NCI-H524 (cell line): ENCODE measurements around the gene TMEM50B.
A peak's percentile ranks its signal among the peaks of the same experiment; 100 is the strongest.
"Not testable (repeated sequence)": the region's sequence is repeated elsewhere in the genome, so short reads cannot be mapped to it uniquely, and the experiment has no call there.

Experiments used
- DNase-seq, 2 experiments: peaks; one replicate each; lab custom pipeline; 2025; lab: John Stamatoyannopoulos, UW

The TMEM50B gene

DNA sequence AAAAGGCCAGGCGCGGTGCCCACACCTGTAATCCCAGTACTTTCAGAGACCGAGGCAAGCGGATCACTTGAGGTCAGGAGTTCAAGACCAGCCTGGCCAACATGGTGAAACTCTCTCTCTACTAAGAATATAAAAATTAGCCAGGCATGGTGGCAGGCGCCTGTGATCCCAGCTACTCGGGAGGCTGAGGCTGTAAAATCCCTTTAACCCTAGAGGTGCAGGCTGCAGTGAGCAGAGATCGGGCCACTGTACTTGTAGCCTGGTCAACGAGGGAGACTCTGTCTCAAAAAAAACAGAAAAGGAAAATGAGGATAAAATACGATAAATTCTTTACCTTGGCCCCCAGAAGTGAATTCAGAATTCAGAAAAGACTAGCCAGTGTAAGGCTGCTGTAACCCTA lies 1.6 kb downstream of the TMEM50B start:
- no peak for DNase-seq

DNA sequence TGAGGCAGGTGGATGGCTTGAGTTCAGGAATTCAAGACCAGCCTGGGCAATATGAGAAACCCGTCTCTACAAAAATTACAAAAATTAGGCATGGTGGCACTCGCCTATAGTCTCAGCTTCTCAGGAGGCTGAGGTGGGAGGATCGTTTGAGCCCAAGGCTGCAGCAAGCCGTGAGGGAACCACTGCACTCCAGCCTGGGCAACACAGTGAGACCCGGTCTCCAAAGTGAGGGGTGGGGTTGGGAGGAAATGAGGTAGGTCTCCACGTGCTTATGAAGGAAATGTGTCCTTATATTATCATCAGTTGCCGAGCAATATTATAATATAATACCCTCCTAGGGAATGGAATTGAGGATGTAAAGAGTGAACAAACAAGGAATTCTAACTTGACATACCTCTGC lies 2.7 kb downstream of the TMEM50B start:
- DNase-seq: no peak

DNA sequence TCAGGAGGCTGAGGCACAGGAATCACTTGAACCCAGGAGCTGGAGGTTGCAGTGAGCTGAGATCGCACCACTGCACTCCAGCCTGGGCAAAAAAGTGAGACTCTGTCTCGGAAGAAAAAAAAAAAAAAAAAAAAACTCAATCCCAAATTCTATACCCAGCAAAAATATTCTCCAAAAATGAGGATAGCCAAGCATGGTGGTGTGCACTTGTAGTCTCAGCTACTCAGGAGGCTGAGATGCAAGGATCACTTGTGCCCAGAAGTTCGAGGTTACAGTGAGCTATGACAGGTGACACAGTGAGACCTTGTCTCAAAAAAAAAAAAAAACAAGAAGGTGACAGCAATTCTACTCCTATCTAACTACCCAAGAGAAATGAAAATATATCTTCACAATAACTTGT lies 6.4 kb downstream of the TMEM50B start:
- no peak for DNase-seq

DNA sequence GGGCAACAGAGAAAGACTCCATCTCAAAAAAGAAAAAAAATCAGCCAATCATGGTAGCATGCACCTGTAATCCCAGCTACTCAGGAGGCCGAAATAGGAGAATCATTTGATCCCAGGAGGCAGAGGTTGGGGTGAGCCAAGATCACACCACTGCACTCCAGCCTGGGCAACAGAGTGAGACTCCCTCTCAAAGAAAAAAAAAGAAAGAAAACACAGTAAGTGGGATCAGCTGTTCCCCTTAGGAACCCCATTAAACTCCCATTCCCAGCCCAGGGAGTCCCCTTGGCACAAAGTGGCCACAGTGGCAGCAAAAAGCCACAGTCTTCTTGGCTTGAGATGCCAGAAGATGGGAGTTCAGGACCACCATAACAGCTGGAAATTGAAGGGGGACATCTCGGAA lies 9.1 kb downstream of the TMEM50B start:
- DNase-seq: no peak

DNA sequence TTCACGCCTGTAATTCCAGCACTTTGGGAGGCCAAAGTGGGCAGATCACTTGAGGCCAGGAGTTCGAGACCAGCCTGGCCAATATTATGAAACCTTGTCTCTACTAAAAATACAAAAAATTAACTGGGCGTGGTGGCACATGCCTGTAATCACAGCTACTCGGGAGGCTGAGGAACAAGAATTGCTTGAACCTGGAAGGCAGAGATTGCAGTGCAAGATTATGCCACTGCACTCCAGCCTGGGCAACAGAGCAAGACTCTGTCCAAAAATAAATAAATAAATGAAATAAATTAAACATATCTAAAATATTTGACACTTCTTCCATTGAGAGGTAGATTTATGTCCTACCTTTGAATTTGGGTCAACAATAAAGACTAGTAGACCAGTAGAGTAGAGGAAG lies 10.6 kb downstream of the TMEM50B start:
- not testable (repeated sequence) for DNase-seq

DNA sequence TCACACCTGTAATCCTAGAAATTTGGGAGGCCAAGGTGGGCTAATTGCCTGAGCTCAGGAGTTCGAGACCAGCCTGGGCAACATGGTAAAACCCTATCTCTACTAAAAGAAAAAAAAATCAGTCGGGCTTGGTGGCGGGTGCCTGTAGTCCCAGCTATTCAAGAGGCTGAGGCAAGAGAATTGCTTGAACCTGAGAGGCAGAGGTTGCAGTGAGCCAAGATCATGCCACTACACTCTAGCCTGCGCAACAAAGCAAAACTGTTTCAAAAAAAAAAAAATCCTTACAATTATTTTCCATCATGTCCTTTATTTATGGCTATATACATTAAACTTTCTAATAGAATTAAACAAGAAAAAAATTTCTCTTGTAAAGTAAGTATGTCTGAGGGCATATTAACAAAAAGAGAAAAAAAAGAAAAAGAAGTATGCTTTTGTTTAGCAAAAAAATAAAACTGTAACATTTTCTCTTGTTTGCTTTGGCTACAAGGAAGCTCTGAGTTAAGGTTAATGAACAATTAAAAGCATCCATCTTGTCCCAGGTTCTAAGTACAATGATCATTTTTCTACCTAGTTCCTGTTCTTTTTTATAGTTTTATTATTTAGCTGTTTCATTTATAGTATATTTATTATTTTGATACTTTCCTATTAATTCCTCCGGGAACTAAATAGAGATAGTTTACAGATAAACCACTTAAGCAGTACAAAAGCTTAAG lies 18.1 kb downstream of the TMEM50B start:
- DNase-seq: no peak

DNA sequence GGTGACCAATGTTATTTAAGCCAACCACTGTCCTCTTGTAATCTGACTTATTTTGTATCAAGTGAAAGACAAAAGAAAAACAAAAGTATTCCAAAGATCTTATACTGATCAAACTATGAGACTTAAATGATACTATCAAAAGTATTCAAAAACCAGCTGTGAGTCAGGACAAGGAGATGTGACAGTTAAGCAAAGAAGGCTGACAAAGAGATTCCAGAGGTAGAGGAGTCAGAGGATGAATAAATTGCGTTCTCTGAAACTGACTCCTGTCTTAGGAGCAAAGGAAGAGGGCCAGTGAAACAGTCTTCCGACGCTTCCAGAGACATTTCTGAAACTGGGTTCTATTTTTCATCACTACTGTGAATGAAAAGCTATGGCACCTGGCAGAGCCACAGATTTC lies 20.9 kb downstream of the TMEM50B start:
- DNase-seq: no peak

DNA sequence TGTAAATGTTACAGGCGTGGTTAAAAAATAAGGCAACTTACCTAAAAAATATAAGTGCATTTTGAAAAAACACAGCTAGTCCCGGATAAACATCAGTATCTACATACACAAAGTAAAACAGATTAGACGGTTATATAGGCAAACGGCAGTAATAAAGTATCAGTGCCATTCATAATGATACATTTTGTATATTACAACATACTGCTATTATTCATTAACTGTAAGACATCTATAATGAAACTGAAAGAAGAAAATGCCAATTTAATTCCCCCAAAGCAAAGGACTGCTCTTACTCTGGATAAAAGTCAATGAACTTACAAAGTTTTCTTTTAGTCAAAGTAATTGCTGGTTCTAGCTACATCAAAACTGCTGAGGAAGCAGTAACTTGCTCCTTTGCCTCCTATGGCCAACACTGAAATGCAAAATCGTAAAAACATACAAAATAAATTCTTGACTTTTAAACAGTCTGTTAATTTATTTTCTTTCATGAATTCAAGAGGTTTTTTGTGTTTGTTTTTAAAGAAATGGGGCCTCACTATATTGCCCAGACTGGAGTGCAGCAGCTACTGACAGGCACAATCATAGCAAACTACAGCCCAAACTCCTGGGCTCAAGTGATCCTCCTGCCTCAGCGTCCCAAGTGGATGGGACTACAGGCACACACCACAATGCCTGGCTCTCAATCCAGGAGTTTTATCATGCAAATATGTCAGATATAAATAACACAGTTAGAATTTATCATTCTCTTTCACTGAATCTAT lies 23.9 kb downstream of the TMEM50B start:
- DNase-seq: no peak

DNA sequence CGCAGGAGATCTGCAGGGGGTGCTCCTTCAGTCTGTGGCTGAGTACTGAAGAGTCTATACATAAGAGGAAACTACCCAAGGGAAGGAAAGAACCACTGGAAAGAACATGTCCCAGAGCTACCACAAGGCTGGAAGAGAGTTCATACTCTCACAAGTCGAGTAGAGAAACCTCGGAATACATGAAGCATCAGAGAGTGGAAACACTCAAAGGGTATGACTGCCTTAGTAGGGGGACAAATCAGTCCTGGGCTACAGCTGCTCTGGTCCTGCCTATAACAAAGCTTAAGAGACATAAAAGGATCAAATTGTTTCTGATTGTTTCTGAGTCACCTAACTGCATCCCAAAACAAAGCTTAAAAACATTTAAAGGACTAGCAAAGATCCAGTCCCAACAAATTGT lies 27.4 kb downstream of the TMEM50B start:
- DNase-seq: no peak

DNA sequence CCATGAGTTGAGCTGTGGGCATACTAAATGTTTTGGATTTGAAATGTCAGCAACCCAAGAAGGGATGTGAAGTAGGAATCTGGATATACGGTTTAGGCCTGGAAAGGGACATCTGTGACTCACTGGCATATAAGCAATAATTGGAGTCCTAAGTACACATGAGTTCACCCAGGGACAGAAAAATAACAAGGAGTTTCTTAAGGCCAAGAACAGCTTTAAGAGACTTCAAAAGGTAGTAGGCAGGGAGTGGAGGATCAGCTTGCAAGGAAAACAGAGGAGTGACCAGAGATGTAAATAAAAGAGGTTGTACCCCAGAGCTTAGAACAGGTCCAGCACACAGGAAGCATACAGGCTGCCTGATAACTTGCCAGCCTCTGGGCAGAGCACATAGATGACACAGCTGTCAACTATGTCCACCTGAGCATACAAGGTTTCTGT lies 28.1 kb downstream of the TMEM50B start:
- no peak for DNase-seq

DNA sequence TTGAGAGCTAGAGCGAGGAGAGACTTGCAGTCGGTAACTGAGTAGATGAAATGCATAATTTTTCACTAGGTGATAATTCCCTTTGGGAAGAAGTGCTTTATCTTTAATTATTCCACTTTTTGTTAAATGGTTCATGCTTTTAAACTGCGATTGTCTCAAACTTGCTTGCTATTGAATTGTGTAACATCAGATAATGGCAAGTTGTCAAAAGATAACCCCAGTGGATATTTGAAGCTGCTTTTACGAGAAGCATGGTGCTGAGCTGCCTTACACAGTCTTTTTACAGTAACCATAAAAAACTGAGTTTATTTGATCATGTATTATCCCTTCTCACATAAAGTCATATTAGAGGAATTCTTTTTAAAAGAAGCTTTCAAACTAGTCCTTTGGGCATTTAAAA lies 30.2 kb downstream of the TMEM50B start:
- DNase-seq: no peak

DNA sequence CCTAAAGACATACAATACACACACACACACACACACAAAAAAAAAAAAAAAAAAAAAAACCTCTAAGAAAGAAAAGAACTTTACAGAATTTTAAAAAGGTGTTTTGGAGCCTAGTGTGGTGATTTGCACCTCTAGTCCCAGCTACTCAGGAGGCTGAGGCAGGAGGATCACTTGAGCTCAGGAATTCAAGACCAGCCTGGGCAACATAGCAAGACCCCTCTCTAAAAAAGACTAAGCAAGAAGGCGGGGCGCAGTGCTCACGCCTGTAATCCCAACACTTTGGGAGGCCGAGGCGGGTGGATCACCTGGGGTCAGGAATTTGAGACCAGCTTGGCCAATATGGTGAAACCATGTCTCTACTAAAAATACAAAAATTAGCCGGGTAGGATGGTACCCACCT lies 33.2 kb downstream of the TMEM50B start:
- not testable (repeated sequence) for DNase-seq

DNA sequence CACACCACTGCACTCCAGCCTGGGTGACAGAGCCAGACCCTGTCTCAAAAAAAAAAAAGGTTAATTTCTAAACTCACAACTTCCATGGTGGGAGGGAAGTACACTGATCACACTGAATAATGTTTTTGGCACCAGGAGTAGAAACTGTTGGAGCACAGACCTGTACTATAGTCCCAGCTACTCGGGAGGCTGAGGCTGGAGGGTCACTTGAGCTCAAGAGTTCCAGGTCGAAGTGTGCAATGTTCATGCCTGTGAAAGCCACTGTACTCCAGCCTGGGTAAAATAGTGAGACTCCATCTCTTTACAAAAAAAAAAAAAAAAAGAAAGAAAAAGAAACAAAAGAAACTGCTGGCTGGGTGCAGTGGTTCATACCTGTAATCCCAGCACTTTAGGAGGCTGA lies 35.3 kb downstream of the TMEM50B start:
- DNase-seq: no peak

DNA sequence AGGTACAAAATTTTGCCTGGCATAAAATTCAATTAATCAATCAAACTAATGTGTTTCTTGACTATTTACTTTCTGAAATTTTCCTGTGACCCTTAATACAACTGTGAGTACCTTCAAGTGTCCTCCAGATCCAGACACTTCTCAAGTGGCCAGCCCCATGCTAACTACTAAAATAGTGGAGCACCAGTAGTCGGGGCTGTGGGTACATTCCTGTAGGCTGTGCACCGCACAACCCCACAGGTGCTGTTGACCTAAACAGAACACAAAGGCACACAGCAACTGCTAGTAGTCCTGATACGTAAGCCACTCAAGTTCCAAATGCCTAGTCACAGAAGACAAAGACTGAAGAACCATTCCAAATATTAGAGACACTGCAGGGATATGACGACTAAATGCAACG lies 36.6 kb downstream of the TMEM50B start:
- DNase-seq: peak in 1 of 2 experiments; percentile 26

DNA sequence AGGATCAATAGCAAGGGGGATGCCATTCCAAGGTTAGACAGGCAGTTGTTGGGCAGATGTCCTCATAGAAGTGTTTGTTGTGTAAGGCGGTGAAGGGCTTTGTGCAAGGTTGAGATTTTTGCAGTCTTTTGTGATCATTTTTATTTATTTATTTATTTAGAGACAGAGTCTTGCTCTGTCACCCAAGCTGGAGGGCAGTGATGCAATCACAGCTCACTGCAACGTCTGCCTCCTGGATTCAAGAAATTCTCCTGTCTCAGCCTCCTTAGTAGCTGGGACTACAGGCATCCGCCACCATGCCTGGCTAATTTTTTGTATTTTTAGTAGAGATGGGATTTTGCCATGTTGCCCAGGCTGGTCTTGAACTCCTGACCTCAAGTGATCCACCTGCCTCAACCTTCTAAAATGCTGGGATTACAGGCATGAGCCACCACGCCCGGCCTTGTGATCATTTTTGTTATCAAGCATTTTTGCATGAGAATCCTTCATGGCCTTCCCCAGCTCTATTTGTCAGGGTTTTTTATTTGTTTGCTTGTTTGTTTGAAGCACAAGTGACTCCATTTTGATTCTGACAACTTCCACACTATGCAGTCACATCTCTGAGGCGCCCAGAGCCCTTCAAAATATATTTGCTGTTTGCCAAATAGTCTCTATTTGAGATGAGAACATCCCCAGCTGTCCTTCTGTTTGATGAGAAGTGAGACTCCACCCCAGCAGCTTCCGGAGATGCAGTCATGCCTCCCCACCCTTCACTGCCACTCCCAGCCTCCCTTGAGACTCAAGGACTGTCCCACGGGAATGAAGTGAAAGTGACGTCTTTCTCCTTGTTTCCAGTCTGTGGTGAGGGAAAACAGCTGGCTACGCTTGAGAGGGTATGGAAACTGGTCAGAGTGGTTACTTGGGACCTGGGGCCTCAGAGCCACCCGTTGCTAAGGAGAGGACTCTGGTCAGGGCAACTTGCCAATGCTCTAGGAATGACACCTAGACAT lies 38.0 kb downstream of the TMEM50B start:
- DNase-seq: peak; percentile 54 to 76

DNA sequence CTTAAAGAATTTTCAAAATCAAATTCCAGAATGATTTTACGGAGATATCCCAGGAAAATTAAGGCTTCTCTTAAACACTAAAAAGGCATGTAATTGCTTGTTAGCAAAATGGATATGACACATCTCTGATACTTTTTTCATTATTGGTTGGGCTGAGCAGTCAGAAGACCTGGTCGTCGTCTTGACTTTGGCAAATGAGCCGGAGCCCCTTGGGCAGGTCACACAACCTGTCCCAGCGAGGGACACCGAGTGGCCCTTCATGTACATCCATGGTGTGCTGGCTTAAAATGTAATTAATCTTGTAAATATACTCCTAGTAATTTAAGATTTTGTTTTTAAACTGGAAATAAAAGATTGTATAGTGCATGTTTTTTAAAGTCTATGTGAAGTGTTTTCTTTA lies 42.6 kb downstream of the TMEM50B start:
- DNase-seq: no peak

DNA sequence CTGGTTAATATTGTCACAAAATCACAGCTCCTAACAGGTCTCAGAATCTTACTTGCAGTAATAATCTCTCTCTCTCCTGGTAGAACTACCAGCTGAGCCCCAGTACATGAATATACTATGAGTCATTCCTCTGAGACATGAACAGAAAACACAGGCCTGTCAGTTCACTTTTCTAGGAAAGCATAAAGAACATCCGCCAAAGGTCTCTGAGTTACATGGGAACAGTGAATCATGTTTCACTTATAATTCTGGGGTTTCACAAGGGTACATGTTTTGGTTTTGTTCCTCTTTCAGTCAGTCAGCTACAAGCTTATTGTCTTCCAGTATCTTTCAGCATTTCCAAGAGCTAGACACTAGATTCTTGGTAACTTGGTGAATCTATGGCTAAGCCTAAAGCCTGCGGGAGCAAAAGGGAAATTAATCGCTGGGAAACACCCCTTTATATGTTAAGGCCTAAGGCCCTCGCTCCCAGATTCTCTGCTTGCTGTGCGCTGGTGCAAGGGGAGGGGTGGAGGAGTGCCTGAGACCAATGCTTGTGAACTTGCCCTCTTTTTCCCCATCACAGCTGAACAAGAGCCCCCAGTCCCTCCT lies 44.9 kb downstream of the TMEM50B start:
- no peak for DNase-seq

DNA sequence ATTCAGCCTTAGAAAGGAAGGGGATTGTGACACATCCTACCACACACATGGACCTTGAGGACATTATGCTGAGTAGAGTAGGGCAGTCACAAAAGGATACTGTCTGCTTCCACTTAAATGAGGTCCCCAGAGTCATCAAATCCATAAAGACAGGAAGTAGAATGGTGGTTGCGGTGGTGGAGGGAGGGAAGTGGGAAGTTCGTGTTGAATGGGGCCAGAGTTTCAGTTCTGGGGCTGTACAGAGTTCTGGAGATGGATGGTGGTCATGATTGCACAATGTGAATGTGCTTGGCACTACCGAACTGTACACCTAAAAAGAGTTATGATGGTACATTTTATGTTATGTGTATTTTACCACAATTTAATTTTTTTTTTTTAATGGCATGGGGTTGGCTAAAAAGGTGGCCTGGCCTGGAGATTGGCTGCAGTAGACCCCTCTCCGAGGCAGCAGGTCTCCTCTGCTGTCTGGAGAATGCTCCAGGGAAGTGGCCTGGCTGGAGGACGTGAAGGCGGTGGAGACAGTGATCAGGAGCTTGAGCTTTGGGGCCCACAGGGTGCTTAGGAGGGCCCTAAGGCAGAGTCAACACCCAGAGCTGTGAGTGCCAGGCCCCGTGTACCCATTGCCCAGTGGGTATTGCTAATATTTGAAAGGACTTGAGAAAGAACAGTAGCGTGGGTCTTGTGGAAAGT lies 46.2 kb downstream of the TMEM50B start:
- no peak for DNase-seq

DNA sequence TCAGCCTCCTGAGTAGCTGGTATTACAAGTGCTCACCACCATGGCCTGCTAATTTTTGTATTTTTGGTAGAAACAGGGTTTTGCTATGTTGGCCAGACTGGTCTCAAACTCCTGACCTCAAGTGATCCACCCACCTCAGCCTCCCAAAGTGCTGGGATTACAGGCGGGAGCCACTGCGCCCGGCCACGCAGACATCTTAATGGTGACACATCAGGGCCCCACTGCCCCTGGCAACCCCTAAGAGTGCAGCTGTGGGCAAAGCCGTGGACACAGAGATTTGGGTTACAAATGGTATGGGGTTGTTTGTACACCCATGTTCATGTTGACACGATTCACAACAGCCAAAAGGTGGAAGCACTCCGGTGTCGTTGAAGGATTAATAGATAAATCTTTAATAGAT lies 46.8 kb downstream of the TMEM50B start:
- DNase-seq: no peak

DNA sequence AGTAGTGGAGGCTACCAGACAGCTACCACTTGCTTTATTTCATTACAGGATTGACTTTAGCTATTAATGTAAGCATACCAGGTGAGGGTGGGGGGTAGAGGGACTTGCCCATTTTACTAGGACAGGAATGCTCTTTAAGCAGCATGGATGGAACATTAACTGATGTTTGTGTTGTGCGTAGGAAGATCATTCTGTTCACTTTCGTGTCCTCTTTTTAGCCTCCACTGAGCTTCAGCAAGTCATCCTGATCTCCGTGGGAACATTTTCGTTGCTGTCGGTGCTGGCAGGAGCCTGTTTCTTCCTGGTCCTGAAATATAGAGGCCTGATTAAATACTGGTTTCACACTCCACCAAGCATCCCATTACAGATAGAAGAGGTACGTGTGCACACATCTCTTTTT lies 47.3 kb downstream of the TMEM50B start:
- DNase-seq: no peak

DNA sequence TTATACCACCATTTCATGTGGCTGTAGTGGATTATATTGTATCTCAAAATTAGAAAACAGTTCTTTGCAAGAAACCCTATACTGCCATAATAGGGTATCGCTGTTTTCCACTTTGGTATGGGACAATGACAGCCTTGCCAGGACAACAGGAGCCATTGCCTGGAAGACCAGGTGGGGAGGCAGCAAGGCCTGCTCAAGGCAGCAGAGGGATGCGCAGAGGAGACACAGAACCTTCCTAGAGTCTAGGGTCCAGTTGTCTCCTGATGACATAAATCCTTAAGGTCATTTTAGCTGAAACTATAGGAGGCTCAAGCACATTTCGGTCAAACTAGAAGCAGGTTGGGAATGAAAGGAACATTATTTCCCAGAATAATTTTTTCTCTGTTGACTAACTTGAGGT lies 48.9 kb downstream of the TMEM50B start:
- DNase-seq: no peak
